Endodermal cell (in vitro differentiated cells): ENCODE measurements around the gene NKX2-2. TPM values are rescaled to one million over a fixed set of nuclear protein-coding genes. Genes with fewer than 3 reads are reported as not detected.
A peak's percentile ranks its signal among the peaks of the same experiment; 100 is the strongest.

Experiments used
- DNase-seq: peaks from one replicate; pipeline ENCODE4 v3.0.0-alpha.2; 2017
- H3K27ac ChIP-seq: 2 replicates; pipeline ENCODE4 v1.5.1; 2013; ENCODE audit warnings: mild to moderate bottlenecking, low read depth, low read length, moderate library complexity
- H3K27me3 ChIP-seq: 2 replicates; pipeline ENCODE4 v1.6.1; 2013; ENCODE audit warnings: mild to moderate bottlenecking, low read length, moderate library complexity; ENCODE audit not compliant: insufficient read depth, control insufficient read depth, poor library complexity, severe bottlenecking
- H3K36me3 ChIP-seq: 2 replicates; pipeline ENCODE4 v1.7.0; 2013; ENCODE audit warnings: mild to moderate bottlenecking, low read length, moderate library complexity; ENCODE audit not compliant: control insufficient read depth, insufficient read depth
- H3K4me1 ChIP-seq: one replicate; pipeline ENCODE4 v1.7.0; 2013; ENCODE audit warnings: low read length; ENCODE audit not compliant: control insufficient read depth, insufficient read depth
- H3K4me3 ChIP-seq: 2 replicates; pipeline ENCODE4 v1.5.1; 2013; ENCODE audit warnings: mild to moderate bottlenecking, low read length, moderate library complexity
- H3K9ac ChIP-seq: 2 replicates; pipeline ENCODE4 v1.6.1; 2013; ENCODE audit warnings: mild to moderate bottlenecking, low read length, moderate library complexity; ENCODE audit not compliant: poor library complexity, severe bottlenecking; ENCODE audit errors: extremely low read depth
- H3K9me3 ChIP-seq: 2 replicates; pipeline ENCODE4 v1.6.1; 2013; ENCODE audit warnings: mild to moderate bottlenecking, low read length, moderate library complexity; ENCODE audit not compliant: control insufficient read depth
- H3K27ac Mint-ChIP-seq: 2 replicates; pipeline ENCODE4 v1.8.0; 2020; ENCODE audit warnings: mixed read lengths
- H3K27me3 Mint-ChIP-seq: 2 replicates; pipeline ENCODE4 v1.8.0; 2021; ENCODE audit warnings: mild to moderate bottlenecking, mixed read lengths; ENCODE audit not compliant: insufficient read depth
- H3K36me3 Mint-ChIP-seq: 2 replicates; pipeline ENCODE4 v1.8.0; 2020; ENCODE audit warnings: low read depth, mixed read lengths
- H3K4me1 Mint-ChIP-seq: 2 replicates; pipeline ENCODE4 v1.8.0; 2020; ENCODE audit warnings: mixed read lengths
- H3K4me3 Mint-ChIP-seq: 2 replicates; pipeline ENCODE4 v1.8.0; 2020; ENCODE audit warnings: mild to moderate bottlenecking, moderate library complexity, mixed read lengths
- H3K9me3 Mint-ChIP-seq: 2 replicates; pipeline ENCODE4 v1.8.0; 2020; ENCODE audit warnings: mild to moderate bottlenecking, mixed read lengths
- CTCF ChIP-seq: fragments of 200-600 bp; sonication (generic); conservative IDR thresholded peaks from 2 replicates; pipeline ENCODE4 v1.5.0; 2021; ENCODE audit warnings: antibody characterized with exemption, mild to moderate bottlenecking
- WGBS, 2 experiments: methylation state at CpG; one replicate each; pipeline versions ENCODE4 v1.1.5 to v1.1.7; 2013; ENCODE audit warnings: missing lambda C conversion rate in 2 of 2, mixed read lengths in 1 of 2; ENCODE audit not compliant: insufficient coverage in 1 of 2, insufficient read length in 1 of 2; 5-methylcytosine and 5-hydroxymethylcytosine counted together
- total RNA-seq, 2 donors: library from RNA; stranded (reverse); fragmentation: NEBNext Ultra II Directional in 1 of 2; extraction: Animal tissue kit (Norgen Biotek cat#: 25700) in 1 of 2; gene quantifications; 2 replicates in 1 of 2; 3 replicates in 1 of 2; pipeline ENCODE4 v1.2.1, GENCODE V29; 2021

Gene NKX2-2
- total RNA-seq, 2 donors from 2014 or later = 0.31 to 1.5 TPM

DNA sequence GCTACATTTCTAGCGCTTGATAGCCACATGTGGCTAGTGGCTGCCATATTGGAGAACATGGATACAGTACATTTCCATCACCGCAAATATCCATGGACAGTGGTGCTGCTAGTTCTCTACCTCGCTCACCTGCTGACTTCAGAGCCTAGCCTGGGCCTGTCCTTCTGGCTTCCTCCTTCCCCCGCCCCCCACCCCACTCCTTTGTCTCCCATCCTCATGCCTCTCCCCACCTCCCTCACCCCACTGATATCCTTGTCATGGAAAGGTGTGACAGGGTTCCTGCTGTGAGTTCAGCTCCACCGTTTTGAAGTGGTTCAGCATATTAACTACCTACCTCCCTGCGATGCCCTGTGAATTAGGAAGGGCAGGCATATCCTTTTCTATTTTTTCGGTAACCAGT, 14.2 kb downstream of the NKX2-2 start:
- no peaks in the 10 kb centered on the region for H3K9me3 Mint-ChIP-seq
- TF ChIP-seq CTCF = no peak

DNA sequence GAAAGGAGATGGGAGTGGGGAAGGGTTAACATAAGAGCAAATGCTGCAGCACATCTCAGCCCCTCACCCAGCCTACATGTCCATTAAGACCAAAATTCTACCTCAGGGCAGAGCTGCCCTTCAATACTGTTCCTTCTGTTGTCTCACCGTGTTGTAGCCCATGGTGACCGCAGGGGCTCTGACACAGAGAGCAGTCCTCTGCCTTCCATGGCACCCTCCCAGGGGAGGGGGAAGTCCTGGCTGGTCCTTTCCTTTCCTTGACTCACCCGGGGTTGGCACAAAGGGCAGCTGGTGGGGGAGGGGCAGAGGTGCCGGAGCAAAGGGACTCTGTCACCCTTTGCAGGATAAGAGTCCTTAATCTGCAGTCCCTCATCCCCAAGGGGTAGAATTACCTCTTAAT, 15.2 kb downstream of the NKX2-2 start:
- H3K27me3 Mint-ChIP-seq = peaks cover 29% of the 10 kb centered on the region
- no peak overlapping the region for H3K27ac ChIP-seq
- WGBS, 2 experiments = 81% methylated on average over 4 of the region's 4 CpGs; no CpG with 5 or more reads in 1 of the 2 experiments
- TF ChIP-seq CTCF = no peak
- H3K4me3 Mint-ChIP-seq = no peak overlapping the region
- no peaks in the 10 kb centered on the region for H3K9me3 Mint-ChIP-seq
- H3K36me3 ChIP-seq = no peaks in the 10 kb centered on the region
- H3K4me3 ChIP-seq = no peak overlapping the region
- no peak overlapping the region for H3K9ac ChIP-seq
- H3K4me1 ChIP-seq = peaks cover 6% of the 10 kb centered on the region
- H3K27me3 ChIP-seq = peaks cover 28% of the 10 kb centered on the region
- no peaks in the 10 kb centered on the region for H3K36me3 Mint-ChIP-seq
- no peaks in the 10 kb centered on the region for H3K9me3 ChIP-seq
- H3K4me1 Mint-ChIP-seq = peaks cover 22% of the 10 kb centered on the region
- DNase-seq = no peak
- no peak overlapping the region for H3K27ac Mint-ChIP-seq

More for the DNA sequence above, 14.2 kb downstream of the NKX2-2 start:
- H3K36me3 ChIP-seq = no peaks in the 10 kb centered on the region
- peaks cover 6% of the 10 kb centered on the region for H3K4me1 ChIP-seq
- H3K36me3 Mint-ChIP-seq = no peaks in the 10 kb centered on the region
- H3K27me3 ChIP-seq = peaks cover 37% of the 10 kb centered on the region
- peaks cover 39% of the 10 kb centered on the region for H3K27me3 Mint-ChIP-seq
- H3K27ac ChIP-seq = no peak overlapping the region
- no peak overlapping the region for H3K4me3 ChIP-seq
- no peak overlapping the region for H3K9ac ChIP-seq
- H3K27ac Mint-ChIP-seq = no peak overlapping the region
- WGBS, 2 experiments = 69 to 77% methylated on average over 6 to 7 of the region's 7 CpGs
- no peaks in the 10 kb centered on the region for H3K9me3 ChIP-seq
- no peak overlapping the region for H3K4me3 Mint-ChIP-seq
- H3K4me1 Mint-ChIP-seq = peaks cover 17% of the 10 kb centered on the region
- peak; percentile 58 for DNase-seq

- DNase-seq = no peak
- Mint-ChIP-seq H3K4me1 (peaks cover 22% of the 10 kb centered on the region), H3K4me3 (no peak overlapping the region), H3K27ac (no peak overlapping the region), H3K36me3 (no peaks in the 10 kb centered on the region), H3K9me3 (no peaks in the 10 kb centered on the region), H3K27me3 (peaks cover 24% of the 10 kb centered on the region)
- H3K9me3 ChIP-seq = no peaks in the 10 kb centered on the region
- no peak overlapping the region for H3K9ac ChIP-seq
- H3K27me3 ChIP-seq = peaks cover 28% of the 10 kb centered on the region
- no peak overlapping the region for H3K4me3 ChIP-seq
- H3K27ac ChIP-seq = no peak overlapping the region
- no peak for TF ChIP-seq CTCF
- H3K36me3 ChIP-seq = no peaks in the 10 kb centered on the region
- WGBS, 2 experiments = 55 to 86% methylated on average over 3 to 6 of the region's 6 CpGs
- H3K4me1 ChIP-seq = peaks cover 6% of the 10 kb centered on the region
These were observed 15.7 kb downstream of the NKX2-2 start for GRCh38 chr20:21498195-21498594.
